GM18907 (cell line): Measurements from ENCODE around the gene GABPA.
"Not testable (repeated sequence)": the region's sequence is repeated elsewhere in the genome, so short reads cannot be mapped to it uniquely, and the experiment has no call there.

ENCODE experiments used
- ATAC-seq: cut with Tn5 transposase; IDR thresholded peaks from one replicate; pipeline ENCODE4 v1.9.1; 2021; ENCODE audit warnings: mild to moderate bottlenecking, moderate library complexity; ENCODE audit not compliant: unreplicated experiment

GABPA gene

DNA sequence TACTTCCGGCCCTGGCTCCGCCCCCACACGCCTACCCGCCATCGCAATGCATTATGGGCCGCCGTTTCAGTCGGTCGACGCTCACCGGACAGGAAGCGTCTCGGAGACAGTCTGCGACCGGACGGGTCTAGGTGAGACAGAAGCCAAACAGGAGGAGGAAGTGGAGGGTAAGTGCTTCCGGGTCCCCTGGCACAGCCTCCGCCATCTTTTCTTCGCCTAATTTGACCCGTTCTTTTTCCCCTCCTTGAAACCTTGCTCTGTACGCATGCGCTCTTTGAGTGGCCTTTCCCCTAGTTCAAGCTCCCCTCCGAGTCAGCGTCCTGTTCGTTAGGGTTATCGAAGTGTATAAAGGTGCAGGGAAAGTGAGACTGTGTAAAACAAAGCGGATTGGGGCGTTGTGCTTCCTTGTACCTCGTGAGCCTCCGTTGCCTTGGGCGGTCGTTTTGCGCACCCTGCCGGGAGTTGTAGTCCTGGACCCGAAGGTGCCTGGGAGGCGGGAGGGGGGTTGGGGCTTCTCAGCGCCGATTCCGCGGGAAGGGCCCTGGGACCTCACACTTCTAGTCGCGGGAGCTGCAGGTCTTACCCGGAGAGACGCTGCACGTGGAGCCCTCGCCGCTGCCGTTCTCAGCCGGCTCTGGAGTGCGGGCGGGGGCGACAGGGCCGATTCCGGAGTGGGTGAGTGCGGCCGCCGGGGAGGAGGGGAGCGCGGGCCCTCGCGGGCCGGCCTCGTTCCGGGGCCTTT lies at the start of gene GABPA, which contains the start of gene ATP5PF:
GABPA (plus strand) TSS at position 69 of the 742 bp plus-strand sequence. CDS start 6,627 bp downstream, outside the sequence.
ATP5PF (minus strand) TSS at position 1 of the 742 bp plus-strand sequence. CDS start 5,110 bp downstream, outside the sequence.
- peak; percentile 93 for ATAC-seq

DNA sequence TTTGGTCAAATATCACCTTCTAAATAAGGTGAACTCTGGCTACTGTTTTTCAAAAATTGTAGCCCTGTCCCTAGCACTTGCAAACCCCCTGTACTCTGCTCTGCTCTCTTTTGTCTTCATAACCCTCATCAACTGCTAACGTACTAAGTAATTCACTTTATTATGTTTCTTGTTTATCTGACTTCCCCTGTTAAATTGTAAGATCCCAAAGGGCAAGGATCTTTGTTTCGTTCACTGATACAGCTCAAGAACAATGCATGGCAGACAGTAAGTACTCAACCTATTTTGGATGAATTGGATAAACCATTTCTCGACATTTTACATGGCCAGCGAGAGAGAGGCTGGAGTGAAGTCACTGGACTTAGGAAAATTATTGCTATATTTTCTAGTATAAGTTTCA lies 47.0 kb upstream of the GABPA start:
- ATAC-seq = no peak

DNA sequence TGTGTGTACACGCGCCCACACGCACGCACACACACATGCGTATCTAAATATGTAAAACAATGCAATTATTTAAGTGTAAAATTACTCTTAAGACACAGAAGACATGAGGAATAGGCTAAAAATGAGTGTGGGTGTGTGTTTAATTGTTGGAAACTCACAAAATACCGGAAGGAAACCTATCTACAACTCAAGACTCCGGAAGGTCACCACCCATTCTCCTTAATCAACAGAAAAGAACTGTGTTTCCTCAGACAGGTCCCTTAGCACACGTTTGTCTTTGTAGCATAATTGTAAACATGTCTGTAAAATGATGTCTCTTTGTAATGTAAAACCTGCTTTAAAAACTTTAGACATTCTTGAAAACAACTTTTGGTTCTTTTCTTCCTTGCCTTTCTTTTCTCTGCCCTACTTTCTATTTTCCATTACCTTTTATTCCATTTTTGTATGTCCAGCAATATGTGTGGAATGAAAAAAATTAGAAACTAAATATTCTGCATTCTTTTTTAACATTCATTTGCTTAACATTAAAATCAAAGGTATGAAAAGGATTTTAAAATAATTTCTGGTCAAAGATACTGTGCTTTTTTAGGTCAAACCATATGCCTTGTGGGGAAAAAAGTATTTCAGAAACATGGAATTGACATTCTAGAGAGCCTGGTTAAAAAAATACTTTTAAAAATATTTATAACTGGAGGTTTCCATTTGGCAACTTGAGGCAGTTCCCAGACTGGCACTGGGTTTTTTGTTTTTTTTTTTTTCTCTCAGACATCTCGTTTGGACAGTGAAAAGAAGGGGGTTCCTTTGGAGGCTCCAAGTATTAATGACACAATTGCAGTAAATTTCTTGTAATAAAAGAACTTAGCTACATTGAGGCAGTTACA lies 46.3 kb upstream of the GABPA start:
- ATAC-seq = no peak

DNA sequence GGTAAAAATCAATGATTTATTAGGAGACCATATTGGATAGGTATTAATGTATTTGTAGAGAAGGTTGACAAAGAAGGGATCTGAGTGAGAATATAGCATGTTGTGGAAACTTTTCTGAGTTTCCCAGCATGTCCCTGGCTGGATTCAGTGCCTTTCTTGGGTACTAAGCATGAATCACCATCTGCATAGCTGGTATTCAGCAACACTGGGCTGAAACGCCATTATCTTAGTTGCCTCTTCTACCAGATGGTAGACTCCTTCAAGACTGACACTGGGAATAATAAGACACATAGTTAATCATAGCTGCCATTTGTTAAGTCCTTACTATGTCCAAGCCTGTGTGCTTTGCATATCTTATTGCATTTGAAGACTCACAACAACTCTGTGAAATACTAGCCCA lies 45.5 kb upstream of the GABPA start:
- no peak for ATAC-seq

DNA sequence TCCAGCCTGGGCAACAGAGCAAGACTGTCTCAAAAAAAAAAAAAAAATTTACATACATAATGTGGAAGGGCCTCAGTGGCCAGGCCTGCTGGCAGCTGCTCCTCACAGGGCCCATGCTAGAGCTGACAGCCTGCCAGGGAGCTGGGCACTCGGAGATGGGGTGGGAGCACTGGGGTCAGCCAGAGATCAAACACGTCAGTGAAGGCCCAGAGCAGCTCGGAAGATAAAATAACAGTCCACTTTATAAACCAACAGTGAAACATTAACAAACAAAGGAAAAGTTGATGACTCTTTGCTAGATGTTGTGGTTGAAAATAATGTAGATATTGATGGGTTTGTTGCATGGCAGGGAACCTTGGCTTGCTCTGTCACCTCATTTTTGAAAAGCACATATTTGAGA lies 42.8 kb upstream of the GABPA start:
- no peak for ATAC-seq

DNA sequence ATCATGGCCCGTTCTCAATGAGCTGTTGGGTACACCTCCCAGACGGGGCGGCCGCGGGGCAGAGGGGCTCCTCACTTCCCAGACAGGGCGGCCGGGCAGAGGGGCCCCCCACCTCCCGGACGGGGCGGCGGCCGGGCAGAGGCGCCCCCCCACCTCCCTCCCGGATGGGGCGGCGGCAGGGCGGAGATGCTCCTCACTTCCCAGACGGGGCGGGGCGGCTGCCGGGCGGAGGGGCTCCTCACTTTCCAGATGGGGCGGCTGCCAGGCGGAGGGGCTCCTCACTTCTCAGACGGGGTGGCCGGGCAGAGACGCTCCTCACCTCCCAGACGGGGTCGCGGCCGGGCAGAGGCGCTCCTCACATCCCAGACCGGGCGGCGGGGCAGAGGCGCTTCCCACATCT lies 39.3 kb upstream of the GABPA start:
- ATAC-seq = not testable (repeated sequence)

DNA sequence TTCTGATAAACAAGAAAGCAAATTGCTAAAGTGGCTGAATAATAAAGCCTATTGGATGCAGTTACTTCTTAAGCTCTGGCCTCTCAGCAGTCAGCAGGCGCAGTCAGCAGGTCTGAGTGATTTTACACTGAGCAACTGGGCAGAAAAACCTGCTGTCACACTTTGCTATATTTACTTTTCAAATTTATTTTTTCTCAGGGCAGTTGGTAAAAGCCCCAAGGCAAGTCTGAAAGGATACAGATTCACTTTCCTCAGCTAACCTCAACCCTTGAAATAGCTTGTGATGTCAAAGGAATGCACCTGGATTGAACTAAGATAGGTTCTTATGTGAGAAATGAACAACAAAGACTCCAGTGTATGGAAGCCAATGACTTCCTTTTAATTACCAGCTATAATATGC lies 34.0 kb upstream of the GABPA start:
- ATAC-seq = no peak

DNA sequence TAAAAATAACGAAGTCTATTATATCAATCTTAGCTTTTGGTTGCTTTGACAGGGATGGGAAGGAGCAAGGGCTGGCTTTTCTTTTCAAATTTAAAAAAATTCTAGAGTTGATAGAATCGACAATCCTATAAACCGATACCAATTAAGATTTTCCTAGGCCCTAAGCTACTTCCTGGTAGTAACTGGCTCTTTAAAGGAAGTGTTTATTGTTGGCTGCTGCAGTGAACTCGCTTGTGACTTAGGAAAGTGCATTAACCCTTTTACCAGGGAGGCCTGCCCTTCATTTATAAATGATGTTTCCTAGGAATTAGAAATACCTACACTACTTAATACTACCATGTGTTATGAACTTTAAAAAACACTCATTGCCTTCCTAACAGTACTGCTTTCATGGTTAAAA lies 33.2 kb upstream of the GABPA start:
- no peak for ATAC-seq

DNA sequence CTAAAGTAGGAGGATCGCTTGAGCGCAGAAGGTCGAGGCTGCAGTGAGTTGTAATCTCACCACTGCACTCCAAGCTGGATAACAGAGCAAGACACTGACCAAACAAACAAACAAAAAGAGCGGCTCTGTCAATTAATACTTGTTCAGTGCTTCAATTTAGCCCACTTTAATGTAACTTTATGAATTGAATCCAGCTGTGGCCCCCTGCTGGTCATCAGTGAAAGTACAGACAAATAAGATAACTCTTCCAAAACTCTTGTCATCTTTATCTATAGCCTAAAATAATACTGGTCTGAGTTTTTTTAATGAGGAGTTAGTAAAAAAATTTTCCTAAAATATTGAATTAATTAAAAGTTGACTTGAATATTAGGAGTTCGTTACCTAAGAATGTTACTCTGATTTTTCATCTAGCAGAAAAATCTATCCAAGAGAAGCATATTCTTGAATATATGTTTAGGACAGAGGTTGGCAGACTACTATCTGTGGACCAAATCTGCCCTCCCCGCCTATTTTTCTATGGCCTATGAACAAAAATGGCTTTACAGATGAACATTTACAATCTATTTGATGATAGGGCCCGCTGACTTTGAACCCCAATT lies 26.2 kb upstream of the GABPA start:
- ATAC-seq = peak; percentile 52

DNA sequence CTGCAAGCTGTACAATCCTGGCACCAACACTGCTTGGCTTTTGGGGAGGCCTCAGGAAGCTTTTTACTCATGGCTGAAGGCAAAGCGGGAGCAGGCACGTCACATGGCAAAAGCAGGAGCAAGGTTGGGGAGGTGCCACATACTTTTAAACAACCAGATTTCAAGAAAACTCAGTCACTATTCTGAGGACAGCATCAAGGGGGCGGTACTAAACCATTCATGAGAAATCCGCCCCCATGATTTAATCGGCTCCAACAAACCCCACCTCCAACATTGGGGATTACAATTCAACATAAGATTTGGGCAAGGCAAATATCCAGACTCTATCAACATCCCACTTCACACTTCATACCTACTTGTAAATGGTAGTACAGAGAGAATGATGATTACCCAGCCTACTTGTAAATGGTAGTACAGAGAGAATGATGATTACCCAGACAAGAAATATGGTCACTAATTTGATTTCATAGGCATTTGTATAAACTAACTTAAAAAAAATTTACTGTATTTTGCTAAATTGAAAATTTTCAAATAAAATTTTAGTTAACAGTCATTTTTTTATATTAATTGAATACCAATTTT lies 25.0 kb upstream of the GABPA start:
- ATAC-seq = no peak

DNA sequence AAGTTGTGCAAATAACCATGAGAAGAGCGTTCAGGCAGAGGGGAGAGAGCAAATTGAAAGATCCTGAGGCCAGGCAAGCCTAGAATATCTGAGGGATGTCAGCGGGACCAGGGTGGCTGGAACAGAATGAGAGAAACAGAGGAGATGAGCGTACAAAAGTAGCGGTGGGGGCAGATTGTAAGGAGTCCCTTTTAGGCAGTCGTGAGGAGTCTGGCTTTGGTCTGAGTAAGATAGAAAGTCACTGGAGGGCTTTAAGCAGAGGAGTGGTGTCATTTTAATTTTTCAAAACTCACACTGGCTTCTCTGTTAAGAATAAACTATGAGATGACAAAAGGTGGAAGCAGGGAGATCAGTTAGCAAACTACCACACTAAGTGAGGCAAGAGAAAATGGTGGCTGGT lies 24.2 kb upstream of the GABPA start:
- ATAC-seq = no peak

DNA sequence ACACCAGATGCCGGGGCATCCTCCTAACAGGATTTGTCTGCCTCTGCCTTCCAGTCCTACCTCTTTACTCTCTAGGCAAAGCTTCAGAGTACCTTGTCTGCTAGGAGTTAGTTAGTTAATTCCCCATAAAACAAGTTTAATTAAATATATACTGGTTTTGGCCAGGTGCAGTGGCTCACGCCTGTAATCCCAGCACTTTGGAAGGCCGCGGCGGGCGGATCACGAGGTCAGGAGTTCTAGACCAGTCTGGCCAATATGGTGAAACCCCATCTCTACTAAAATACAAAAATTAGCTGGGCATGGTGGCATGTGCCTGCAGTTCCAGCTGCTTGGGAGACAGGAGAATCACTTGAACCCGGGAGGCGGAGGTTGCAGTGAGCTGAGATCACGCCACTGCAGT lies 20.7 kb upstream of the GABPA start:
- not testable (repeated sequence) for ATAC-seq

DNA sequence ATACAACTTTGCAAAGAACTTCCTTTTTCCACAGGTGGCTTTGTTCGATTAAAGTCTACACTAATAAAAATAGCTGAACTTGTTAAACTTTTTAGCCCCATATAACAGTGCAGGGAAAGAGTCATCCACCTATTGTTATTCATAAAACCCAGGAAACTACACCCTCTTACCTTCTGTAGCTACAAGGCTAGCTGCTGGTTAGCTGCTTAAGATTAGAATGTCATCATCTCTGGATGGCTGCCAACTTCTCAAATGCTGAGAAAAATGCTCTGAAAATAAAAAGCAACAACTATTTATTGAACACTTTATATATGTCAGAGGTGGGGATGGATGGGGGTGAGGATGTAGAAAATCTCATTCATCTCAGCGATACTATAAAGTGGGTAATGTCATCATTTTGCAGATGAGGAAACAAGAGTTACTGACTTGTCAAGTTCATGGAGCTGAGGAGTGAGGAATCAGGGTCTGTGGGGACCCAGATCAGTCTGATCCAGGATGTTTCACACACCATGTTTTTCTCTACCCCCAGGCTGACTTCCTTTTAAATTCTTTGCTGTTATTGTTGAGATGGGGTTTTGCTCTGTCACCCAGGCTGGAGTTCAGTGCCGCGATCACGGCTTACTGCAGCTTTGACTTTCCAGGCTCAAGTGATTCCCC lies 17.2 kb upstream of the GABPA start:
- no peak for ATAC-seq

DNA sequence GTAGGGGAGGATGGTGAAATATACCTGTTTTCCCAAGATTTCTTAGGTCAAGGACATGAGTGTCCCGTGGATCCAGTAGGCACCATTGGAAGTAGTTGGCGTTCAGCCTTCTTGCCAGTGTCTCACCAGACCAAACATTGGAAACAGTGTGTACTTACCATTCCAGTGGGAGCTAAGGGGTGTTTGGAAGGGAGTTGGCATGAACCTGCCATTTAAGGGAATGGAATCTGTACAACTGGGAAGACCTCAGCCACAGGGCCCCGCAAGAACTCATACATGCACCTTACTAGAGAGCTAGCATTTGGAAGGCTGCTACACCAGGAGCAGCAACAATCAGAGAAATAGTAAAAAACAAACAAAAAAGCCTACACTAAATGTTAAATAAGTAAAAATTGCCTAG lies 12.8 kb upstream of the GABPA start:
- no peak for ATAC-seq

DNA sequence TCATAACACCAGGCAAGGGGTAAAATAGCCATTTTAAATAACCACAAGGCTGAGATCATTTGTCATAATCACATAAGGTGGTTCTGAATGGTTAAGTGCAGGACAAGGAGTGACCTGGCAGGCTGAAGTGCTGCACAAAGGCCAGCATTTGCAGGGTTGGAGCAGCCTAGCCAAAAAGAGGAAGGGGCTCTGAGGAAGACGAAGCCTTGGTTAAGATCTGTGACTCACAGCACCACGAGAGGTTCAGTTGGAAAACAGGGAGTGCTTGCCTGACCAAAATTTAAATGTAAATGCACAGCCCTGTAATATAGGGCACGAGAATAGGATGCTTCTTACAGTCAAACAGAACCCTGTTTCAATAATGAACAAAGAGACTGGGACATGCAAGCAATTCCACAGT lies 12.1 kb upstream of the GABPA start:
- ATAC-seq = no peak

DNA sequence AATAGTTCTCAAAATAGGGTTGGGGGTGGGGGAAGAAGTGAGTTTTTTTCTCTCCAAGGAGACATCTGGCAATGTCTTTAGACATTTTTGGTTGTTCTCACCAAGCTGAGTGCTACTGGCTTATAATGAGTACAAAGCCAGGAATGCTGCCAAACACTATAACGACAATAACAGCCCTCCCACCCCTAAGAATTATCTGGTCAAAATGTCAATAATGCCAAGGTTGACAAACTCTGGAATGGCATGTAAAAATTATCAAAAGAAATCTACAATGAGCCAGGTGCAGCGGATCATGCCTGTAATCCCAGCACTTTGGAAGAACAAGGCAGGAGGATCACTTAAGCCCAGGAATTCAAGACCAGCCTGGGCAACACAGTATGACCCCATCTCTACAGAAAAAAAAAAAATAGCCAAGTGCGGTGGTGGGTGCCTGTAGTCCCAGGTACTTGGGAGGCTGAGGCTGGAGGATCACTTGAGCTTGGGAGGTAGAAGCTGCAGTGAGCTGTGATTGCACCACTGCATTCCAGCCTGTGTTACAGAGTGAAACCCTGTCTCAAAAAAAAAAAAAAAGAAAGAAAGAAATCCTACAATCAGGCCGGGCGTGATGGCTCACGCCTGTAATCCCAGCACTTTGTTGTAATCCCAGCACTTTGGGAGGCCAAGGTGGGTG lies 2.5 kb upstream of the GABPA start:
- no peak for ATAC-seq

DNA sequence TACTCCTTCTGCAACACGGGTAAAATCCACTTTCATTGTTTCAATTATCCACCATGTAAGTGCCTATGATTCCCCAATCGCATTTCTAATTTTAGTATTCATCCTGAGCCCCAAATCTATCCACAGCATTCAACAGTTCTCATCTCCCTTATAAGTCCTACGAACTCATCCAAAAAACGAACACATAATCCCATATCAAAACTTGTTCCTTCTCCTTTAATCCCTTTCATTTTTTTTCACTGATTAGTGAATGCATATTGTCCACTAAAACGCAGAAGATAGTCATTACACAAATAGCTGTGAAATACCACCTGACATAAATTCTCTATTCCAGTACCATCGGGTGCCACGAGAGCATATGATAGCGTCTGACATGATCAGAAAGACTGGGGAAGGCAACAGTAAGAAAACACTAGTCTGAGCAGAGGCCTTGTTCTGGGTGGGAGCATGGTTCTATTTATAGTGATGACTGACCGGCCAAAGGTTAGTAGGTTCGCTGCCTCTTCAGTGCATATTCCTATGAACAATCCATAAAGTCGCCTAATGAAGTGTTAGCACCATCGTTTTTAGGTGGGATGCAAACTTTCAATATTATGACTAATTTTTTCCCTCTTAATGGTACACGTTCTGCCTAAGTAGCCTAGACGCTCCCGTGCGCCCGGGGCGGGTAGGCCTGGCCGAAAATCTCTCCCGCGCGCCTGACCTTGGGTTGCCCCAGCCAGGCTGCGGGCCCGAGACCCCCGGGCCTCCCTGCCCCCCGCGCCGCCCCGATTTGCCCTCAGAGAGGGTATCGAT lies 716 bp upstream of the GABPA start:
- ATAC-seq = peak; percentile 10

DNA sequence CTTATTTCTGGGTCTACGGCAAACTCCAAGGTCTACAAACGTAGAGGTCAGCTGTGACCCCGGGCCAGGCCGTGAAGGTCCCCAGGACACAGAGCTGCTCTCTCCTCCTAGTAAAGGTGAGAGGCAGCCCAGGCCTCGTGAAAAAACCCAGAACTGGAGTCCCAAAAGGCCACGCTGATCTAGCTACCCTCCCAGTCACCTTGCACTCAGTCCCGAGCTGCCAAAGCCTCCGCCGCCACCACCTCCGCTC lies 193 bp upstream of the GABPA start:
- peak; percentile 7 for ATAC-seq
